ENCODE results near the gene PTAR1.

DNA sequence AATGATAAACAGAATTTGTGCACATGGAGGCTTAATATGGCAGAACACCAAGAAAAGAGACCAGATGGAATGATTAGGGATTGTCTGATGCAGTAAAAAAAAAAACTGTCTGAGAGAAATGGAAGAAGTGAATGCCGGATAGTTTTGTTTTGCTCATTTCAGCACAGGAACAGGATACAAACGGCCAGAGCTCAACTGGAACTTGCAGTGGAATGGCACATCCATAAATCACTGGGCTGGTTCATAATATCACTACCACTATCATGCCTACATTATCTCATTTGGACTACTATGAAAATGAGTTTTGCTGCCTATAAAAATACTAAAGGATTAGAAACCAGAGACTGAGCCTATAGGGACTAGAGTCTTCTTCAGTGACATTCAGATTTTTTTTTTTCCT, 9.7 kb downstream of the PTAR1 start:
- no peak for TF ChIP-seq POLR2AphosphoS5 (IDR thresholded peaks at IDR 0.05)
- TF ChIP-seq CTCF (IDR thresholded peaks at IDR 0.05): no peak
- no peak for TF ChIP-seq POLR2A (IDR thresholded peaks at IDR 0.05)

Data from prostate gland (tissue), 2 donors.